NOMO-1 treated with dmso at 0.1 percent for 144 hours (cell line): ENCODE data around the gene METRN.
"Not testable (repeated sequence)": the region's sequence is repeated elsewhere in the genome, so short reads cannot be mapped to it uniquely, and the experiment has no call there.

Source experiments
- DNase-seq: peaks from one replicate; lab custom pipeline; 2025; ENCODE audit not compliant: unreplicated experiment; lab: John Stamatoyannopoulos, UW

The METRN gene

DNA sequence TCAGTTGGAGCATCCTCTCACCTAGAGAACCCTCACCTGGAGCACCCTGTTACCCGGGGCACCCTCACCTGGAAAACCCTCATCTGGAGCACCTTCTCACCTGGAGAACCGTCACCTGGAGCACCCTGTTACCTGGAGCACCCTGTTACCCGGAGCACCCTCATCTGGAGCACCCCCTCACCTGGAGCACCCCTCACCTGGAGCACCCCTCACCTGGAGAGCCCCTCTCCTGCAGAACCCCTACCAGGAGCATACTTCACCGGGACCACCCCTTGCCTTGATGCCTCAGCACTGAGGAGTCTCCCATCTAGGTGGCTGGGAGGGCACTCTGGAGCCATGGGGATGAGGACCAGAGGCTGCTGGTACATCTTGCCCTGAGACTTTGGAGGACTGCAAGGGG, 6.0 kb upstream of the METRN start:
- no peak for DNase-seq

- no peak for DNase-seq
Observed at GRCh38 chr16:709566-710499, 5.1 kb upstream of the METRN start.

GRCh38 chr16:710500-711075, 4.3 kb upstream of the METRN start:
- DNase-seq = no peak

DNA sequence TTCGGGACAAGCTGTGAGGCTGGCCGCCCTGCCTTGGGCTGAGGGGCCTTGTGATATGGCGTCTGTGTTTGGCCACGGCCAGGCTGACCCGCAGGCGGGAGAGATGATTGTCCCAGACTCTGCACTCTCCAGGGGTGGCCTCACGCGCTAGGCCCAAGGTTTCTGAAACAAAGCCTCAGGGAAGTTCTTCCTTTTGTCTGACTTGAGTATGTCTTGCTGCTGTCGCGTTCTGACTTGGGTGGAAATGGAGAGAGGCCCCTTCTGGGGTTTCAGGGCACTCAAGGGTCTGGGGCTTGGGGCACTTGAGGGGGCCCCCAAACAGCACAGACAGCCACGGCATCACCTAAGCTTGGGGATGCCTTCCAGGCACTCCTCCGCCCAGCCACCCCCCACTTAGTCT, 3.8 kb upstream of the METRN start:
- no peak for DNase-seq

GRCh38 chr16:711548-712320, 3.2 kb upstream of the METRN start:
- DNase-seq = peak; percentile 70

DNA sequence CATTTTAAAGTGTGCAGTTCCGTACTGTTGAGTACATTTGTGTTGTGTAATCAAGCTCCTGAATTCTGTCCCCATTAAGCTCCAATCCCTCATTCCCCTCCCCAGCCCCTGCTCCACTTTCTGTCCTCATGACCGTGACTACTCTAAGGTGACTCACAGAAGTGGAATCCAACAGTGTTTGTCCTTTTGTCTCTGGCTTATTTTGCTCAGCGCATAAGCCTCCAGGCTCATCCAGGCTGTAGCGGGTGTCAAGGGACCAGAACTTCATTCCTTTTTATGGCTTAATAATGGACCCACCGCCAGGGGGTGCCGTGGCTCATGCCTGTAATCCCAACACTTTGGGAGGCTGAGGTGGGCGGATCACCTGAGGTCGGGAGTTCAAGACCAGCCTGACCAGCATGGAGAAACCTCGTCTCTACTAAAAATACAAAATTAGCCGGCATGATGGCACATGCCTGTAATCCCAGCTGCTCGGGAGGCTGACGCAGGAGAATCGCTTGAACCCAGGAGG, 2.1 kb upstream of the METRN start:
- not testable (repeated sequence) for DNase-seq

GRCh38 chr16:714079-714478, 839 bp upstream of the METRN start:
- DNase-seq = no peak

- DNase-seq = no peak
Observed at GRCh38 chr16:715477-716199, 720 bp downstream of the METRN start.

- DNase-seq = no peak
Observed at GRCh38 chr16:716200-716568, 1.3 kb downstream of the METRN start.

GRCh38 chr16:716768-717325, 1.9 kb downstream of the METRN start:
- DNase-seq = no peak

GRCh38 chr16:717450-718245, 2.7 kb downstream of the METRN start:
- DNase-seq = no peak

DNA sequence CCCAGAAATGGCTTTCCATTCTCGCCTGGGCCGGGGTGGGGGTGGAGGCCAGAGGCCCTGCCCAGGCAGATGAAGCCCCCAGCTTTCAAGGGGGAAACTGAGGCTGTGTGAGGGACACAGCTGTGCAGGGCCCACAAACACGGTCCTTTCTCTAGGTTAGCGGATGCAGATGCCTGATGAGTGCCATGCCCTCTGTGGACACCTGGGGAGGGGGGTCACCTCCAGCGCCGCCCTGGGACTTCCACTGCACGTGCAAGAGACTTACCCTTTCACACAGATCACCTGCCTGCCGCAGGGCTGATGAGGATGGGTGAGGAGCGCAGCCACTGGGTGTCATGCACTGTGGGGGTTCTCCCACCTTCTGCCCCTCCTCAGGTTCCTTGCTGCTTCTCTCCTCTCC, 3.5 kb downstream of the METRN start:
- DNase-seq = no peak

GRCh38 chr16:718922-719321, 4.0 kb downstream of the METRN start:
- DNase-seq = no peak

- DNase-seq = no peak
Observed at GRCh38 chr16:719815-720446, 5.0 kb downstream of the METRN start.

- no peak for DNase-seq
Observed at GRCh38 chr16:720447-720989, 5.6 kb downstream of the METRN start.

GRCh38 chr16:720990-721764, 6.3 kb downstream of the METRN start, which contains the start of gene ANTKMT:
TSS of gene ANTKMT (plus strand) at chr16:721146. CDS start at chr16:721275, 129 bp downstream.
- DNase-seq = peak; percentile 81

DNA sequence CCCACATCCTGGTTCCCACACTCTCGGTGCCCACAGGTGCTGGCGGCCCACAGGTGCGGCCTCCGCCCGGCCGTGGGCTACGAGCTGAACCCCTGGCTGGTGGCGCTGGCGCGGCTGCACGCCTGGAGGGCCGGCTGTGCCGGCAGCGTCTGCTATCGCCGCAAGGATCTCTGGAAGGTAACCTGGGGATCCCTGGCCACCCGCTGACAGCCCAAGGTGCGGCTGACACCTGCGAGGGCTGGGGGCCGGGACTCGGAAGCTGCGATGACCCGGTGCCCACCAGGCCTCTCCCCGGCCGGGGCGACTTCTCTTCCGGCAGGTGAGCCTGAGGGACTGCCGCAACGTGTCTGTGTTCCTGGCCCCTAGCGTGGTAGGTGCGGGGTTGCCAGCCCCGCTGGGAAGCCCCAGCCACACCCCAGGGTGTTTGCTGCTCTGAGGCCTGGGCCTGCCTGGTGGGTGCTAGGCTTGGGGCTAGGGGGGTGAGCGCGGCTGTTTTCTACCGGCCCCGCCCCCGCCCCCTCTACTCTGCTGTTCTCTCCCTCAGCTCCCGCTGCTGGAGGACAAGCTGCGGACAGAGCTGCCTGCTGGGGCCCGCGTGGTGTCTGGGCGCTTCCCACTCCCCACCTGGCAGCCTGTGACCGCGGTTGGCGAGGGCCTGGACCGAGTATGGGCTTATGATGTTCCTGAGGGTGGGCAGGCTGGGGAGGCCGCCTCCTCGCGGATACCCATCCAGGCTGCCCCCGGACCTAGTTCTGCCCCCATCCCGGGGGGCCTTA, 7.0 kb downstream of the METRN start:
- no peak for DNase-seq
